Brain microvascular endothelial cell (primary cell): Measurements from ENCODE around the gene TBC1D21.

Experiments used
- DNase-seq: peaks from one replicate; pipeline ENCODE4 v3.0.0-alpha.2; 2020
- H3K27ac ChIP-seq: fragments of 250-450 bp; sonication (Bioruptor Pico); 2 replicates; pipeline ENCODE4 v1.5.1; 2020; ENCODE audit warnings: mild to moderate bottlenecking, moderate library complexity
- H3K27me3 ChIP-seq: fragments of 250-450 bp; sonication (Bioruptor Pico); replicated peaks from 2 replicates; pipeline ENCODE4 v1.5.1; 2020; ENCODE audit warnings: mild to moderate bottlenecking
- H3K36me3 ChIP-seq: fragments of 250-450 bp; sonication (Bioruptor Pico); replicated peaks from 2 replicates; pipeline ENCODE4 v1.5.1; 2020; ENCODE audit warnings: mild to moderate bottlenecking
- H3K4me3 ChIP-seq: 2 replicates; pipeline ENCODE4 v1.5.1; 2011; ENCODE audit warnings: low read depth, mild to moderate bottlenecking, control low read depth, low read length, moderate library complexity
- CTCF ChIP-seq: IDR thresholded peaks from 2 replicates; pipeline ENCODE4 v1.5.1; 2011; ENCODE audit warnings: low read depth, mild to moderate bottlenecking, moderate library complexity, low read length, control low read depth, inconsistent platforms; ENCODE audit errors: missing control alignments
- in situ Hi-C: cut with HindIII; loops from 2 replicates; pipeline ENCODE4 v1.10.0; 2017; ENCODE audit warnings: low sequenced_read_pairs, low pct_ligation_motif_present

The TBC1D21 gene

DNA sequence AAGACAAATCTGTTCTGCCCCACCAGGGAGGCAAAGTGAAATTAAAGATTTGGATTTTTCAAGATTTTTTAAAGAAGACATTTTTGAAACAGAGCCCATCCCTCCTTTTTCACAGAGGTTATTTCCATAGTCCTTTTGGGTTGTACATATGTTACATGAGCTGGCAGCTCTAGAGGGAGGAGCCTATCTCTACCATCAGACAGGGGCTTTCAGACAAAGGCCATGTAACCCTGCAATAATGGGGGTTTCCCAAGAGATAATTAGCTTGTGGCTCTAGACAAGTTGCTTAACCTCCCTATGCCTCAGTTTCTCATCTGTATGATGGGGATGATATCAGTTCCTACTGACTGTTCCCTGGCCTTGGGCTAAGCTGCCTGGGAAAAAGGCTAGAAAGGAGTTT is 8.0 kb upstream of the TBC1D21 start:
- no peak for TF ChIP-seq CTCF
- Histone ChIP-seq H3K4me3 (no peak overlapping the region), H3K36me3 (no peaks in the 10 kb centered on the region), H3K27me3 (peaks cover 24% of the 10 kb centered on the region), H3K27ac (no peak overlapping the region)
- DNase-seq, result no peak
- in situ Hi-C loops, result no loop called here

GRCh38 chr15:73865904-73866303 is 7.5 kb upstream of the TBC1D21 start:
- in situ Hi-C loops, result no loop called here
- H3K4me3 ChIP-seq, result no peak overlapping the region
- TF ChIP-seq CTCF, result no peak
- DNase-seq, result no peak
- peaks cover 24% of the 10 kb centered on the region for H3K27me3 ChIP-seq
- H3K27ac ChIP-seq, result no peak overlapping the region
- no peaks in the 10 kb centered on the region for H3K36me3 ChIP-seq

DNA sequence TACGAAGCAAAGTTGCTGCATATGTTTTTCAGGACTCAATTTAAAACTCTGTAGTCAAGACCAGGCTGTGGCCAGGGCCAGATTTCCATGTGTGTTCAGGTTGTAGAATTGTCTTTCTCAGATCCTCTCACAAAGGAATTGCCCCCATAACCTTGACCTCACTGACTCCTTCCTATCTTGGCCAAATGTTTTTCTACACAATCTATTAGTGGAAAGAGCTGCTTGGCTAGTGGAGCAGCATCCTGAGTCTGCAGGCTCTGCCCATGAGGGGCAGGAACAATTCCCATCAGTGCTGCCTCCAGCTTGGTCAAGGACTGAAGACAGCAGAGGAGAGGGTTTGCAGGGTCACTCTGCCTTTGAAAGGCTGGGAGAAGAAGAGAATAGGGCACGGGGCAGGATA is 6.9 kb upstream of the TBC1D21 start:
- no peak for TF ChIP-seq CTCF
- Histone ChIP-seq H3K27me3 (peaks cover 24% of the 10 kb centered on the region), H3K27ac (no peak overlapping the region), H3K36me3 (no peaks in the 10 kb centered on the region), H3K4me3 (no peak overlapping the region)
- in situ Hi-C loops, result no loop called here
- no peak for DNase-seq

DNA sequence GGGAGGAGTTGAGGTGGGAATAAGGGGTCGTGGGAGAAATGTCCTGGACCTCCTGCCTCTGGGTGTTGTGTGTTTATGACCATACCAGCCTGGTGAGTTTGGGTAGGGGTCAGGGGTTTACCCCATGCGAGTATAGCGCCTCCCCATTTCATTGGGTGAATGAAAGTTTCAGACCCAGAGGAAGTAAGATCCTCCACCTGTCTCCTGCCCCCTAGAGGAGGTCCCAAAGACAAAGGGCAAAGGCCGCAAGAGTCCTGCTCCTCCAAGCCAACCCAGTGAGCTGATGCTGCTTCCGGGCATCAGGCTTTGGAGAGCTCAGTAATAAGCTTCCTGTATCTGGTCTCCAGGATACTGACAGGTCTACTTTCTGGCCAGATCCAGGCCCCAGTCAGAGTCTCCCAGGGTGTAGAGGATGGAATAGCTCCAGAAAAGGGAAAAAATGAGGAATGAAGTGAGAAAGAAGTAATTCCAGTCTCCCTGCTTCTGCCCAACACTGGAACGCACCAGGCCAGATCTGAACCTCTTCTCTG is 6.4 kb upstream of the TBC1D21 start:
- Histone ChIP-seq H3K27ac (no peak overlapping the region), H3K36me3 (no peaks in the 10 kb centered on the region), H3K4me3 (no peak overlapping the region), H3K27me3 (peaks cover 24% of the 10 kb centered on the region)
- DNase-seq, result no peak
- no peak for TF ChIP-seq CTCF
- in situ Hi-C loops, result no loop called here

DNA sequence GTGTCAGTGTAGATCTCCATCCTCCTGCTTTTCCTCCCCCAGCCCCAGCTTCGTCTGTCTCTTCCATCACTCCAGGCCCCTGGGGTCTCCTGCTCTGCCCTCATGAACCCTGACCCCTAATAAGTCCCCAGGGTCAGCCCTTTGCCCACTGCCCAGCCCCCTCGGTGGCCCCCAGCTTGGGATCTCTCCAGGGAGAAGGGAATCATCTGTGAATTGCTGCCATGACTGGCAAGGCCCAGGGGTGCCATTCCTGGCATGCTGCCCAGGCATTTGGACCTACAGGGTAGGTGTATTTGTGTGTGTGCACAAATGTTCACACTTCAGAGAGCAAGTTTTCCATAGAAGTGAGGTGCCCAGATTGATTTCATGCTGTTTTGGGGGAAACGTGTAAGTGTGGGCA is 5.9 kb upstream of the TBC1D21 start:
- Histone ChIP-seq H3K27me3 (peaks cover 24% of the 10 kb centered on the region), H3K4me3 (no peak overlapping the region), H3K36me3 (no peaks in the 10 kb centered on the region), H3K27ac (no peak overlapping the region)
- no peak for TF ChIP-seq CTCF
- DNase-seq, result no peak
- in situ Hi-C loops, result no loop called here

GRCh38 chr15:73867956-73868355 is 5.4 kb upstream of the TBC1D21 start:
- no peak for DNase-seq
- H3K27me3 ChIP-seq, result peaks cover 24% of the 10 kb centered on the region
- in situ Hi-C loops, result no loop called here
- no peaks in the 10 kb centered on the region for H3K36me3 ChIP-seq
- no peak overlapping the region for H3K27ac ChIP-seq
- H3K4me3 ChIP-seq, result no peak overlapping the region
- TF ChIP-seq CTCF, result no peak
